Fibroblast of skin of left quadriceps (primary cell): ENCODE results near the gene RAPGEF1.
A peak's percentile ranks its signal among the peaks of the same experiment; 100 is the strongest.

Experiments
- DNase-seq, 2 experiments: peaks; one replicate each; pipeline ENCODE4 v3.0.0-alpha.2; 2013; ENCODE audit warnings: low read depth in 2 of 2

Gene RAPGEF1

GRCh38 chr9:131606896-131607567 lies 132.8 kb downstream of the RAPGEF1 start:
- DNase-seq = no peak

- DNase-seq = no peak
Observed at GRCh38 chr9:131605770-131606590, 133.9 kb downstream of the RAPGEF1 start.

- no peak for DNase-seq
Observed at GRCh38 chr9:131603711-131604439, 136.0 kb downstream of the RAPGEF1 start.

GRCh38 chr9:131603199-131603598 lies 136.7 kb downstream of the RAPGEF1 start:
- no peak for DNase-seq

- DNase-seq = no peak
Observed at GRCh38 chr9:131601683-131602181, 138.1 kb downstream of the RAPGEF1 start.

- no peak for DNase-seq
Observed at GRCh38 chr9:131598121-131598520, 141.8 kb downstream of the RAPGEF1 start.

- DNase-seq = no peak
Observed at GRCh38 chr9:131597246-131597645, 142.6 kb downstream of the RAPGEF1 start.

GRCh38 chr9:131596430-131596743 lies 143.5 kb downstream of the RAPGEF1 start:
- DNase-seq = no peak

- no peak for DNase-seq
Observed at GRCh38 chr9:131595696-131596429, 144.0 kb downstream of the RAPGEF1 start.

- DNase-seq = no peak
Observed at GRCh38 chr9:131594906-131595665, 144.8 kb downstream of the RAPGEF1 start.

- no peak for DNase-seq
Observed at GRCh38 chr9:131593936-131594665, 145.8 kb downstream of the RAPGEF1 start.

- no peak for DNase-seq
Observed at GRCh38 chr9:131593091-131593820, 146.6 kb downstream of the RAPGEF1 start.

GRCh38 chr9:131591845-131592208 lies 148.0 kb downstream of the RAPGEF1 start:
- no peak for DNase-seq

GRCh38 chr9:131590907-131591844 lies 148.7 kb downstream of the RAPGEF1 start:
- DNase-seq = peak; percentile 31 to 34

- no peak for DNase-seq
Observed at GRCh38 chr9:131590449-131590848, 149.4 kb downstream of the RAPGEF1 start.

- no peak for DNase-seq
Observed at GRCh38 chr9:131589993-131590392, 149.9 kb downstream of the RAPGEF1 start.

GRCh38 chr9:131589124-131589711 lies 150.7 kb downstream of the RAPGEF1 start:
- no peak for DNase-seq

GRCh38 chr9:131588396-131588795 lies 151.5 kb downstream of the RAPGEF1 start:
- DNase-seq = no peak
